Stimulated activated memory B cell treated with anti-CD40 and anti-IgM and Interleukin-4, amounts not matched to agents 10 μg/mL and 1 μg/mL and 100 μg/mL, for 72 hours (primary cell): ENCODE results near the gene BIRC5.

Experiments used
- ATAC-seq: fragments of 150-1000 bp; cut with Tn5 transposase; 2 replicates; pipeline ENCODE4 v1.10.0; 2021
- H3K27ac Mint-ChIP-seq: one replicate; pipeline ENCODE4 v1.8.0; 2022; ENCODE audit warnings: mild to moderate bottlenecking, mixed read lengths
- H3K27me3 Mint-ChIP-seq: one replicate; pipeline ENCODE4 v1.8.0; 2022; ENCODE audit warnings: mixed read lengths
- H3K36me3 Mint-ChIP-seq: one replicate; pipeline ENCODE4 v1.8.0; 2022; ENCODE audit warnings: mixed read lengths
- H3K4me1 Mint-ChIP-seq: one replicate; pipeline ENCODE4 v1.8.0; 2022; ENCODE audit warnings: mixed read lengths
- H3K4me3 Mint-ChIP-seq: one replicate; pipeline ENCODE4 v1.8.0; 2022; ENCODE audit warnings: mild to moderate bottlenecking, moderate library complexity, mixed read lengths
- H3K9me3 Mint-ChIP-seq: one replicate; pipeline ENCODE4 v1.8.0; 2022; ENCODE audit warnings: mixed read lengths

The BIRC5 gene

GRCh38 chr17:78238823-78239488 is 24.9 kb downstream of the BIRC5 start:
- no peak for ATAC-seq
- Mint-ChIP-seq H3K36me3 (no peaks in the 10 kb centered on the region), H3K27ac (peak overlapping the region; percentile 31), H3K9me3 (no peaks in the 10 kb centered on the region), H3K4me1 (peaks cover 33% of the 10 kb centered on the region), H3K27me3 (peaks cover 11% of the 10 kb centered on the region), H3K4me3 (no peak overlapping the region)

DNA sequence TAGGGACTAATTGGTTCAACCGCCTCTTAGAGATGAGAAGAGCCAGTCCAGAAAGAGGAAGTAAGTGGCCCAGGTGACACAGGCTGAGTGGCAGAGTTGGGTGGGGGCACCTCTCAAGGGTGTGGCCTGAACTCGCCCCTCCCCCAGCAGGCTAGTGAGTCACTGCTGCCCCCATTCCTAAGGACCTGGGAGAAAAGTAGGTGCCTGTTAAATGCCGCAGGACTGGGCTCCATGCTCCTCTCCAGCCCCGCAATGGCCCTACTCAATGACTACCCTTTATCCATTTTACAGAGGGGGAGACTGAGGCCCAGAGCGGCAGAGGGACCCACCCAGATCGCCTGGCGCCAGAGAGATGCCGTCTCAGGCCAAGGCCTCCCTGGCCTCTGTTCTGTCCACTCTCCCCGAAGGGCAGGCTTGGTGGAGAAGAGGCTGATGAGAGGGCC is 25.5 kb downstream of the BIRC5 start:
- Mint-ChIP-seq H3K9me3 (no peaks in the 10 kb centered on the region), H3K27me3 (peaks cover 6% of the 10 kb centered on the region), H3K27ac (peak overlapping the region; percentile 31), H3K4me3 (no peak overlapping the region), H3K36me3 (no peaks in the 10 kb centered on the region), H3K4me1 (peaks cover 33% of the 10 kb centered on the region)
- ATAC-seq: peak; percentile 64

- Mint-ChIP-seq H3K27ac (peak overlapping the region; percentile 31), H3K36me3 (no peaks in the 10 kb centered on the region), H3K9me3 (no peaks in the 10 kb centered on the region), H3K4me1 (peaks cover 33% of the 10 kb centered on the region), H3K27me3 (no peaks in the 10 kb centered on the region), H3K4me3 (no peak overlapping the region)
- ATAC-seq: no peak
These were observed 26.1 kb downstream of the BIRC5 start for GRCh38 chr17:78240012-78240655.

GRCh38 chr17:78240839-78241238 is 26.8 kb downstream of the BIRC5 start:
- Mint-ChIP-seq H3K27ac (no peak overlapping the region), H3K27me3 (no peaks in the 10 kb centered on the region), H3K4me1 (peaks cover 33% of the 10 kb centered on the region), H3K4me3 (no peak overlapping the region), H3K9me3 (peaks cover 3% of the 10 kb centered on the region), H3K36me3 (no peaks in the 10 kb centered on the region)
- ATAC-seq: no peak

- Mint-ChIP-seq H3K27me3 (no peaks in the 10 kb centered on the region), H3K27ac (peak overlapping the region; percentile 77), H3K4me3 (no peak overlapping the region), H3K36me3 (no peaks in the 10 kb centered on the region), H3K4me1 (peaks cover 33% of the 10 kb centered on the region), H3K9me3 (peaks cover 3% of the 10 kb centered on the region)
- no peak for ATAC-seq
These were observed 27.4 kb downstream of the BIRC5 start for GRCh38 chr17:78241277-78242023.

DNA sequence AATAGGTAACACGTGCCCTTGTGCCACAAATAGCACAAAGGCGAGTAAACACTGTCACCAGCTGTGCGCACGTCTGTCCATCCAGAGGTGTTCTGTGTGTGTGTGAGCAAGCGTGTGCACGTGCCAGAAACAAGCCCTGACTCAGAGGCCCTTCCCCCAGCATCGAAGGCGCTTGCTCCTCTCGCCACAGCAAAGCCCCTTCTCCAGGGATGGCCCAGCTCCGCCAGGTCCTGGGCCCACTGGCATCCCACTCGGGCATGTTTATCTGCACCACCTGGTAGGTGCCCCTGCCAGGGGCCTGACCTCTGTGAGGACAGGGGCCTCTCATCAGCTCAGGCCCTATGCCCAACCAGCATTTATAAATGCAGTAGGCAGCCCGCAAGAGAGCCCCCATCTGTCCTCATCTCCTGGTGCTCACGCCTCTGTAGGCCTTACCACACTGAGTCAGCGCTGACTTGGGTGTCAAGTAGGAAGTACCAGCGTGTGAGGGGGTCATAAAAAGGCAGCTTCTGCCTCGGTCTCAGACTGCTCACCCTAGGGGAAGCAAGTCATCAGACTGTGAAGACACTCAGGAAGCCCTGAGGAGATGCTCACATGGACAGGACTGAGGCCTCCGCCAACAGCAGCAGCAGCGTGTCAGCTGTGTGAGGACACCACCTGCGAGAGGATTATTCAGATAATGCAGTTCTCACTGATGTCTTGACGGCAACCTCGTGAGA is 28.1 kb downstream of the BIRC5 start:
- Mint-ChIP-seq H3K36me3 (no peaks in the 10 kb centered on the region), H3K4me3 (no peak overlapping the region), H3K4me1 (peaks cover 33% of the 10 kb centered on the region), H3K27ac (peak overlapping the region; percentile 77), H3K9me3 (peaks cover 3% of the 10 kb centered on the region), H3K27me3 (no peaks in the 10 kb centered on the region)
- ATAC-seq: peak; percentile 89

DNA sequence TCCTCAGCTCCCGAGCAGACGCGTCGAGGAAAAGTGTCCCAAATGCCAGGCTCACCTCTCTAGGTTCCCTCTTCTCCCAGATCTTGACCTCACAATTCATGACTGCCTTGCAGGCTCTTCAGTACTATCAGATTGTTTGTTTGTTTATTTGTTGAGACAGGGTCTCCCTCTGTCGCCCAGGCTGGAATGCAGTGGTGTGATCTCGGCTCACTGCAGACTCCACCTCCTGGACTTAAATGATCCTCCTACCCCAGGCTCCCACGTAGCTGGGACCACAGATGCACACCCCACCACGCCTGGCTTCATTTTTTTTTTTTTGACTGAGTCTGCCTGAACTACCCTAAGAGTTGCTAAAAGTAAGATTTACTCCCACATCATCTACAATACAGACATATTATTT is 33.3 kb downstream of the BIRC5 start:
- peaks cover 9% of the 10 kb centered on the region for H3K27me3 Mint-ChIP-seq
- peak overlapping the region; percentile 38 for H3K27ac Mint-ChIP-seq
- no peak overlapping the region for H3K4me3 Mint-ChIP-seq
- no peaks in the 10 kb centered on the region for H3K36me3 Mint-ChIP-seq
- H3K9me3 Mint-ChIP-seq: peaks cover 3% of the 10 kb centered on the region
- ATAC-seq: no peak
- H3K4me1 Mint-ChIP-seq: peaks cover 33% of the 10 kb centered on the region

DNA sequence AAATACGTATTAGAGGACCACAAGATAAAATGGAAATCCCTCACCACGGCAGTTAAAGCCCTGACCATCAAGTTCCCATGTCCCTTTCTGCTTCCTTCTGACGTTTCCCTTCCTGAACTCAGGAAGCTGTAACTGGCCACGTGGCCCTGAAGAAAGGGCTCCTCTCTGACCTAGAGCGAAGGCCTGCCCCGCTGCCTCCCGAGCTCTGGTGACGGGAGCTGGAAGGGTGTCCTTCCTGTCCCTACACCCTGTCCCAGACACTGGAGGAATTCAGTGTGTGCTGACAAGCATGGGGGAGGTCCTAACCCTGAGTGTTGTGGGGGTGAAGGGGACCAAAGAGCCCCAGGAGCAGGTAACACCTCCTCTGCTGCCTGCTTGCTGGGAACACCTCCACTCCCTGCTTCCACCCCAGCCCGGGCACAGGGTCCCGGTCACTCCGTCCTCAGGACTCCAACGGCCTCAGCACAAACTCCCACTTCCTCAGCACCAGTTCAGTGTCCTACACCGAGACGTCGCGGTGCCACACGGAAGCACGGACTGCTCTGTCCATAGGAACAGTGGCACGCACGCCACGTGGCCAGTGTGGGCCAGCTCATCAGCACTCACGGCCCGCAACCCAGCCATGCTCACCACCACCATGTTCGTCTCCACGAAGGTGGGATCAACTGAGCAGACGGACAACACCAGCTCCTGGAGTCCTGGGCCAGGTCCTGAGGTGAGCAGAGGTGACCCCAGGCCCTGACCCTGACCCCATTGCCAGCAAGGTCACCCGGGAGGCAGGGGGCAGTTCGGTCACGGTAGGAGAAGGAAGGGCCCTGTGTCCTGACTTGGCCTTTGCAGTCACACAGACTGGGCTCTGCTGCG is 34.2 kb downstream of the BIRC5 start:
- H3K27me3 Mint-ChIP-seq: peaks cover 9% of the 10 kb centered on the region
- H3K4me3 Mint-ChIP-seq: no peak overlapping the region
- H3K36me3 Mint-ChIP-seq: no peaks in the 10 kb centered on the region
- no peak for ATAC-seq
- H3K9me3 Mint-ChIP-seq: peaks cover 3% of the 10 kb centered on the region
- H3K4me1 Mint-ChIP-seq: peaks cover 33% of the 10 kb centered on the region
- no peak overlapping the region for H3K27ac Mint-ChIP-seq

DNA sequence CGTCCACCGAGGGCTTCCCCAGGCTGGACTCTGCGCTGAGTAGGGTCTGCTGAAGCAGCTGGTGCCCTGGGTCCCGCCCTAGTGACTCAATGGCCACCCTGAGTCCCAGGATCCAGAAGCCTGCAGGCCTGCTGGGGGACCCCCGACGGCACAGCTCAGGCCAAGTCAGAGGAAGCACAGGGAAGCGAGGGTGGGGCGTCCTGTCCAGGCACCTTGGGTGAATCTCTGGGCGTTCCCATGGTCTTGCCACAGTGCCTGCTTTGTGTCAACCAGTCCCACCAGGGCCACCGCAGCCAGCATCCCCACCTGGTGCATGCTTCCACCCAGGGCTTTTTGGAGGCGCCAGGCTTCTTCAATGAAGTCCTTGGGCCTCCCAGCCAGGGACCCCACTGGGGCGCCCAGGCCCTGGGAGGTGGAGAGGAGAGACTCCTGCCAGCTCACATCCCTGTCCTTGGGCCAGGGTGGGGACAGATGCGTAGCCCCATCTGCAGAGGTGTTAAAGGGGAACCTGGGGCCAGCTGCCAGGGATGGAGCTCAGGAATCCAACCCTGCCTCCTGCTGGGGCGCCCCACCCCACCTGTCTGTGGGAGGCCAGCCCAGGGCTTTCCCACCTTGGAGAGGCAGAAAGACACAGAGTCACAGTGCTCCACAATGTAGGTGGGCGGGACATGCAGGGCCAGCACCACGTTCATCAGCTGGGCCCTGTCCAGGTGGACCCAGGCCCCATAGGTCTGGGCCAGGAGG is 35.2 kb downstream of the BIRC5 start:
- Mint-ChIP-seq H3K9me3 (peaks cover 3% of the 10 kb centered on the region), H3K27me3 (peaks cover 9% of the 10 kb centered on the region), H3K27ac (peak overlapping the region; percentile 48), H3K4me1 (peaks cover 36% of the 10 kb centered on the region), H3K4me3 (no peak overlapping the region), H3K36me3 (no peaks in the 10 kb centered on the region)
- ATAC-seq: no peak

GRCh38 chr17:78249818-78250806 is 36.1 kb downstream of the BIRC5 start:
- Mint-ChIP-seq H3K36me3 (no peaks in the 10 kb centered on the region), H3K27ac (peak overlapping the region; percentile 48), H3K27me3 (peaks cover 9% of the 10 kb centered on the region), H3K4me1 (peaks cover 42% of the 10 kb centered on the region), H3K4me3 (no peak overlapping the region), H3K9me3 (peaks cover 3% of the 10 kb centered on the region)
- ATAC-seq: no peak

DNA sequence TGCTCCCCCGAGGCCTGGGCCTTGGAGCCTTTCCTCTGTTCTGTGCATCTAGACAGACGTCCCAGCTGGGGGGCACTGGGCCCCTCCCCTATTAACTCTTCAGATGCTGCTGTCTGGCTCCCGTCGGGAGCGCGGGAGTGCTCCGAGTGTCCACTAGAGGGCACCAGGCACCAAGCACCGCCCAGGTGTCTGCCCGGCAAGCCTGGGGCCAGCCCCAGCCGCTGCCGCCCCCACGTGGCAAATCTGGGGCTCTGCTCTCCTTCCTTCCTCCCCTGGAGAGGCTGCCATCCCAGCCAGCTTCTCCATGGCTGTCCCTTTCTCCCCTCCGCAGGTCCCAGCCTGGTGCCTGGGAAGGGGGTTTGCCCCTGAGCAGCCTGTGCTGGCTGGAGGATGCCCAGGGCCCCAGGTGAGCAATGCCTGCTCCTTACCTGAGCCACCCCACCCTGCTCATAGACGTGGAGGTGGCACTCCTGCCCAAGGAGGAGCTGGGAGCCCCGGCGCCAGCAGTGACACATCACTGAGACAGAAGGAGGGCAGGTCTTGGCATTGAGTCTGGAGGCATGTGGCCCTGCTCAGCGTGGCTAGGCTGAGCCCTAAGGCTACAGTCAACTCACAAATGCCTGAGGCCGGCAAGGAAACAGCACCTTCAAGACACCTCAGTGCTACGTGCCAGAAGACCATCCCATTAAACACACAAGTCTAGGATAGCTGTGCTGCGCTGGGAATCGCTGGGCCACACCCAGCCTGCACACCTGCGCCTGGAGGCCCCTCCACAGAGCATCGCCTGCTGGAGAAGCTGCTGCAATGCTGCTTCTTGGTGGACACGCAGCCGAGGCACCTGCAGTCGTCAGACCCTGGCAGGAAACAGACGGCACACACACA is 37.1 kb downstream of the BIRC5 start:
- peaks cover 9% of the 10 kb centered on the region for H3K27me3 Mint-ChIP-seq
- no peaks in the 10 kb centered on the region for H3K9me3 Mint-ChIP-seq
- H3K36me3 Mint-ChIP-seq: no peaks in the 10 kb centered on the region
- ATAC-seq: peak; percentile 81
- H3K4me3 Mint-ChIP-seq: peak overlapping the region; percentile 6
- H3K27ac Mint-ChIP-seq: peak overlapping the region; percentile 64
- H3K4me1 Mint-ChIP-seq: peaks cover 42% of the 10 kb centered on the region

DNA sequence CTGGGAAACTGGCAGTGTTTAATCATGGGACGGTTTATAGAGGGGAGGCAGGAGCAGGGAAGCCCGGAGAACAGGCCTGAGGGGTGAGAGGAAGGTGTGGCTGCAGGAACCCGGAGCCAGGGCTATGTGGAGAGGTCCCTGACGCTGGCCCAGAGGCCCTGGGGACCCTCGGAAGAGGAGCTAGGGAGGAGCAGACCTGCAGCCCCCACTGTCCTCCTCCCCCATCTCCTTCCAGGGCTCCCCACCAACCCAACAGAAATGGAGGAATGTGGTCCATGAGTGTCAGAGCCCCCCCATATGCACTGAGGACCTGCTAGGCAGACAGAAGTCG is 37.7 kb downstream of the BIRC5 start:
- H3K27ac Mint-ChIP-seq: peak overlapping the region; percentile 64
- no peak overlapping the region for H3K4me3 Mint-ChIP-seq
- H3K27me3 Mint-ChIP-seq: peaks cover 9% of the 10 kb centered on the region
- no peaks in the 10 kb centered on the region for H3K36me3 Mint-ChIP-seq
- ATAC-seq: no peak
- no peaks in the 10 kb centered on the region for H3K9me3 Mint-ChIP-seq
- H3K4me1 Mint-ChIP-seq: peaks cover 42% of the 10 kb centered on the region
